Progenitor cell of endocrine pancreas (in vitro differentiated cells): ENCODE data around the gene SH3PXD2A. TPM values are rescaled to one million over a fixed set of nuclear protein-coding genes. Genes with fewer than 3 reads are reported as not detected.
A peak's percentile ranks its signal among the peaks of the same experiment; 100 is the strongest.

Experiments used
- DNase-seq: peaks from one replicate; pipeline ENCODE4 v3.0.0; 2021; ENCODE audit warnings: low spot score; ENCODE audit not compliant: unreplicated experiment
- H3K27ac Mint-ChIP-seq: 2 replicates; pipeline ENCODE4 v1.8.0; 2021; ENCODE audit warnings: mild to moderate bottlenecking, moderate library complexity, mixed read lengths
- H3K27me3 Mint-ChIP-seq: 2 replicates; pipeline ENCODE4 v1.8.0; 2021; ENCODE audit warnings: mixed read lengths
- H3K36me3 Mint-ChIP-seq: 2 replicates; pipeline ENCODE4 v1.8.0; 2022; ENCODE audit warnings: mixed read lengths; ENCODE audit not compliant: insufficient read depth
- H3K4me1 Mint-ChIP-seq: 2 replicates; pipeline ENCODE4 v1.8.0; 2021; ENCODE audit warnings: low read depth, mixed read lengths
- H3K4me3 Mint-ChIP-seq: 2 replicates; pipeline ENCODE4 v1.8.0; 2021; ENCODE audit warnings: low read depth, mild to moderate bottlenecking, moderate library complexity, mixed read lengths
- H3K9me3 Mint-ChIP-seq: 2 replicates; pipeline ENCODE4 v1.8.0; 2021; ENCODE audit warnings: low read depth, mixed read lengths
- total RNA-seq: library from RNA; stranded (reverse); gene quantifications from 2 replicates; pipeline ENCODE4 v1.2.1, GENCODE V29; 2021
- TF ChIP-seq, protein P1 (sequence below): fragments of 200-600 bp; sonication (generic); IDR thresholded peaks from one replicate; pipeline ENCODE4 v1.5.0; 2021; ENCODE audit warnings: antibody characterized with exemption, mild to moderate bottlenecking; ENCODE audit not compliant: unreplicated experiment

SH3PXD2A gene
- total RNA-seq, 1 donor from 2014 or later = 28.0 TPM

DNA sequence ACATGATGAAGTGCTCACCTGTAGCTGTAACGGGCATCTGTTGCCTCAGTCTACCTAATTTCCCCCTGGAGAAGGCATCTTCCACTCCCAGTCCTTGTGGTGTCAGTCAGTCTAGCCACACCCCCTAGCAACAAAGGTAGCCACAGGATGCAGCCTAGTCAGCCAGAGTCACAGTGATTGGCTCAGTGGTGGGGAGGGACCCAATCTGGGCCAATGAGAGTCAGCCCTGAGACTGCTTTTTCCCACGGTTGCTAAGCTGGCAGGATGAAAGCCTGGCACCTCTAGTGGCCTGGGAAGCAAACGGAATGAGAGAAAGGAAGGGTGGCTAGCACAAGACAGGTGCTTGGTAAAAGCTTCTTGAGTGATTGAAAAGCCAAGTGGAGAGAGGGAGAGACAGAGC is 118.6 kb downstream of the SH3PXD2A start:
- Mint-ChIP-seq H3K4me3 (no peak overlapping the region), H3K27me3 (no peaks in the 10 kb centered on the region), H3K4me1 (peaks cover 12% of the 10 kb centered on the region), H3K36me3 (peaks cover 4% of the 10 kb centered on the region), H3K9me3 (no peaks in the 10 kb centered on the region), H3K27ac (no peak overlapping the region)
- DNase-seq = no peak
- TF ChIP-seq, protein P1, sequence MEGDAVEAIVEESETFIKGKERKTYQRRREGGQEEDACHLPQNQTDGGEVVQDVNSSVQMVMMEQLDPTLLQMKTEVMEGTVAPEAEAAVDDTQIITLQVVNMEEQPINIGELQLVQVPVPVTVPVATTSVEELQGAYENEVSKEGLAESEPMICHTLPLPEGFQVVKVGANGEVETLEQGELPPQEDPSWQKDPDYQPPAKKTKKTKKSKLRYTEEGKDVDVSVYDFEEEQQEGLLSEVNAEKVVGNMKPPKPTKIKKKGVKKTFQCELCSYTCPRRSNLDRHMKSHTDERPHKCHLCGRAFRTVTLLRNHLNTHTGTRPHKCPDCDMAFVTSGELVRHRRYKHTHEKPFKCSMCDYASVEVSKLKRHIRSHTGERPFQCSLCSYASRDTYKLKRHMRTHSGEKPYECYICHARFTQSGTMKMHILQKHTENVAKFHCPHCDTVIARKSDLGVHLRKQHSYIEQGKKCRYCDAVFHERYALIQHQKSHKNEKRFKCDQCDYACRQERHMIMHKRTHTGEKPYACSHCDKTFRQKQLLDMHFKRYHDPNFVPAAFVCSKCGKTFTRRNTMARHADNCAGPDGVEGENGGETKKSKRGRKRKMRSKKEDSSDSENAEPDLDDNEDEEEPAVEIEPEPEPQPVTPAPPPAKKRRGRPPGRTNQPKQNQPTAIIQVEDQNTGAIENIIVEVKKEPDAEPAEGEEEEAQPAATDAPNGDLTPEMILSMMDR = peak; percentile 9

DNA sequence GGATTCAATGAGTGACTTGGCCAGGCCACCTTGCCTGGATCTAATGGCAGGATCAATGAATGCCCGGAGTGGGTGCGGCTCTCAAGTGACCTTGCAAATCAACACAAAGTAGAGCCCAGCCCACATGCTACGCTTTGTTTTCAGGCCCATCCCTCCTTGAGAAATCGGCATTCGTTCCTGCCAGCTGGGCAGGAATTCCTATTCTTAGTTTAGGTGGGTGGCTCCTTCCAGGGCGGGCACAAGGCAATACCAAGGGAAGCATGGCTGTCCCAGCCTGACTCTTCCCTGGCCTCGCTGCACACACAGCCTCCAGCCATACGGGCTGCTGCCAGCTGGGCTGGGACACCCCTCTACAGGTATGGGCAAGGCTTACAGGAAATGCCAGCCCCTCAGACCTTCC is 119.3 kb downstream of the SH3PXD2A start:
- TF ChIP-seq, protein P1 = no peak
- H3K27ac Mint-ChIP-seq = no peak overlapping the region

DNA sequence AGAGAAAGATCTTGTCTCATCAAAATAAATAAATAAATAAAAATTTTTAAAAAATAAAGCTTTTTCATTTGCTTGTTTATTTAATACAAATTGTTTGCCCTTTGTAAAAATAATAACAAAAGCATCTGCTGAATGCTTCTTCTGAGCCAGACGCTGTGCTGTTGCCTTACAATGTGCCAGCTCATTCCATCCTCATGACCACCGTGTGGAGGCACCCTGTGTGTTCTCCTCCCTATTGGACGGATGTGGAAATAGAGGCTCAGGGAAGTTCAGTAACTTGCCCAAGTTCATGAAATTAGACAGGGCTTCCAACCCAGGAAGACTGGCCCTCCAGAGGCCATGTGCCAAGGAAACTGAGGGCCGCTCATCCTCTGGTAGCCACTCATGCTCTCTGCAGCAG is 120.6 kb downstream of the SH3PXD2A start:
- peaks cover 4% of the 10 kb centered on the region for H3K36me3 Mint-ChIP-seq

More for the DNA sequence above, 119.3 kb downstream of the SH3PXD2A start:
- peaks cover 12% of the 10 kb centered on the region for H3K4me1 Mint-ChIP-seq
- peaks cover 4% of the 10 kb centered on the region for H3K36me3 Mint-ChIP-seq
- DNase-seq = no peak
- H3K4me3 Mint-ChIP-seq = no peak overlapping the region
- H3K9me3 Mint-ChIP-seq = no peaks in the 10 kb centered on the region
- no peaks in the 10 kb centered on the region for H3K27me3 Mint-ChIP-seq

DNA sequence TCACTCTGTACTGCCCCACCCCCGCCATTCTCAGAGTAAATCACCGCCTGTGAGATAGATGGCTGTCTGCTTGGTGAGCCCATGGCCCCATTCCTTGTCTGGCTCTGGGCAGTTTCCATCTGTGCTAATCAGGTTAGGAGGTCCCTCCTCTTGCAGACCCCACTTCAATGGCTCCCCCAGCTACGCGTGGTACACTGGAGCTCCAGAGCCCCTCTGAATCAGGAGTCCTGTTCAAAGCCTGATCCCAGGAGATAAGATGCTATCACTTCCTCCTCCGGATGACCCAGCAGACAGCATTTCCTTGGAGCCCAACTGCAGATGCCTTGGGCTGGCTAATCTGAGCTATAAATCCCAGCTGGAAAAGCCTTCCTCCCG is 122.3 kb downstream of the SH3PXD2A start:
- Mint-ChIP-seq H3K9me3 (no peaks in the 10 kb centered on the region), H3K27me3 (no peaks in the 10 kb centered on the region), H3K27ac (no peak overlapping the region), H3K36me3 (peaks cover 3% of the 10 kb centered on the region), H3K4me3 (no peak overlapping the region), H3K4me1 (peaks cover 12% of the 10 kb centered on the region)
- TF ChIP-seq, protein P1 = no peak
- no peak for DNase-seq

More for the DNA sequence above, 120.6 kb downstream of the SH3PXD2A start:
- Mint-ChIP-seq H3K9me3 (no peaks in the 10 kb centered on the region), H3K4me3 (no peak overlapping the region), H3K27ac (no peak overlapping the region), H3K4me1 (peaks cover 12% of the 10 kb centered on the region), H3K27me3 (no peaks in the 10 kb centered on the region)
- TF ChIP-seq, protein P1 = no peak
- no peak for DNase-seq

DNA sequence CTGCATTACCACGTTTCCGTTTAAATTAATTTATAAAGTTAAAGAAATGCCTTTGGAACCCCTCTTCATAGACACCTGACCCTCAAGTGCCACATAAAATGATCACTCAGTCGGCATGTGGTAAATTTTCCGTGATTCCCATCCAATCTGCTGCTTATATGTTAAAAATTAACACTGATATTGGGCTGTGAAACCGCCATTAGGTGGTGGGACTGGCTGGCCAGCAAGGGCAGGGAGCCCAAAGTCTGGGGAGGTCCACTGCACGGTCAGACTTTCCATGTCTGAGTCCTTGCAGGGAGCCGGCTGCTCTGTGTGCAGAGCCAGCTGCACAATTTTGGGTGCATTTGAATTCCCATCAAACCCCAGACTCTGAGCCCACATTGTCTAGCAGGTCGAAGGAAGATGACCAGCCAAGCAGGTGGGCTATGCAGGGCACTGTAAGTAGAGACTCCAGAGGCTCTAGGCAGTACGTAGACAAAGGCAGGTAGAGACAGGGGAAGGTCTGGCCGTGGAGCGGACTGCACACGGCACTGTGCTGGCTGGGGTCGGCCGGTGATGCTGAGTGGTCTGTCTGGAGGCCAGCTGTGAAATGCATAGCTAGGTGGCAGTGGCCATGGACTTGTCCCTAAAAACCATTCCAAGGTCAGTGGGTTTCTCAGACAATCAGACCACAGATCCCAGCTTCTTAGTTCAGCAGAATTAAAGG is 122.9 kb downstream of the SH3PXD2A start:
- Mint-ChIP-seq H3K4me3 (no peak overlapping the region), H3K36me3 (no peaks in the 10 kb centered on the region), H3K27me3 (no peaks in the 10 kb centered on the region), H3K4me1 (peaks cover 12% of the 10 kb centered on the region), H3K27ac (peak overlapping the region; percentile 11), H3K9me3 (no peaks in the 10 kb centered on the region)
- TF ChIP-seq, protein P1 = no peak
- no peak for DNase-seq
